OCI-LY7 (cell line): ENCODE data around the gene GPD2.

ENCODE experiments used
- EZH2phosphoT487 ChIP-seq: fragments of 200-600 bp; sonication (generic); IDR thresholded peaks from 2 replicates; pipeline ENCODE4 v1.6.1; 2018; ENCODE audit warnings: low read depth, borderline replicate concordance, mild to moderate bottlenecking, mixed run types, antibody characterized with exemption, low read length, moderate library complexity, mixed read lengths
- TF ChIP-seq, protein P1 (sequence below): fragments of 200-600 bp; sonication (generic); conservative IDR thresholded peaks from 2 replicates; pipeline ENCODE4 v1.5.1; 2014; ENCODE audit warnings: mild to moderate bottlenecking, antibody characterized with exemption, low read length, moderate library complexity, mixed read lengths

GRCh38 chr2:156602552-156602933, 166.4 kb downstream of the GPD2 start:
- TF ChIP-seq, protein P1, sequence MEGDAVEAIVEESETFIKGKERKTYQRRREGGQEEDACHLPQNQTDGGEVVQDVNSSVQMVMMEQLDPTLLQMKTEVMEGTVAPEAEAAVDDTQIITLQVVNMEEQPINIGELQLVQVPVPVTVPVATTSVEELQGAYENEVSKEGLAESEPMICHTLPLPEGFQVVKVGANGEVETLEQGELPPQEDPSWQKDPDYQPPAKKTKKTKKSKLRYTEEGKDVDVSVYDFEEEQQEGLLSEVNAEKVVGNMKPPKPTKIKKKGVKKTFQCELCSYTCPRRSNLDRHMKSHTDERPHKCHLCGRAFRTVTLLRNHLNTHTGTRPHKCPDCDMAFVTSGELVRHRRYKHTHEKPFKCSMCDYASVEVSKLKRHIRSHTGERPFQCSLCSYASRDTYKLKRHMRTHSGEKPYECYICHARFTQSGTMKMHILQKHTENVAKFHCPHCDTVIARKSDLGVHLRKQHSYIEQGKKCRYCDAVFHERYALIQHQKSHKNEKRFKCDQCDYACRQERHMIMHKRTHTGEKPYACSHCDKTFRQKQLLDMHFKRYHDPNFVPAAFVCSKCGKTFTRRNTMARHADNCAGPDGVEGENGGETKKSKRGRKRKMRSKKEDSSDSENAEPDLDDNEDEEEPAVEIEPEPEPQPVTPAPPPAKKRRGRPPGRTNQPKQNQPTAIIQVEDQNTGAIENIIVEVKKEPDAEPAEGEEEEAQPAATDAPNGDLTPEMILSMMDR: no peak
- TF ChIP-seq EZH2phosphoT487: no peak
